GM21737 (cell line): ENCODE results near the gene GAPVD1.

ENCODE experiments used
- ATAC-seq: cut with Tn5 transposase; IDR thresholded peaks from one replicate; pipeline ENCODE4 v1.9.1; 2021; ENCODE audit warnings: mild to moderate bottlenecking, moderate library complexity; ENCODE audit not compliant: unreplicated experiment

The GAPVD1 gene

DNA sequence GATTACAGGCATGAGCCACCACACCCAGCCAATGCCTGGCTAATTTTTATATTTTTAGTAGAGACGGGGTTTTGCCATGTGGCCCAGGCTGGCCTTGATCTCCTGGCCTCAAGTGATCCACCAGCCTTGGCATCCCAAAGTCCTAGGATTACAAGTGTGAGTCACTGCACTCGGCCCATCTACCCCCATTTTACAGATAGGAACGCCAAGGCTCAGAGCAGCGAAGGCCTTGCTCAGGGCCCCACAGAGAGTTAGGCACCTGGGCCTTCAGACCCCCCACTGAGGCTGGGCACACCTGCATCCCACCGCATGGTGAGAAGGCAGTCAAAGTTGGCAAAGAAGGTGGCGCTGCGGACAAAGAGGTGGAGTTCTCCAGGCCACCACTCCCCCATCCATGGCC is 143.1 kb downstream of the GAPVD1 start:
- no peak for ATAC-seq

- no peak for ATAC-seq
These were observed 144.5 kb downstream of the GAPVD1 start for GRCh38 chr9:125405938-125406809.

DNA sequence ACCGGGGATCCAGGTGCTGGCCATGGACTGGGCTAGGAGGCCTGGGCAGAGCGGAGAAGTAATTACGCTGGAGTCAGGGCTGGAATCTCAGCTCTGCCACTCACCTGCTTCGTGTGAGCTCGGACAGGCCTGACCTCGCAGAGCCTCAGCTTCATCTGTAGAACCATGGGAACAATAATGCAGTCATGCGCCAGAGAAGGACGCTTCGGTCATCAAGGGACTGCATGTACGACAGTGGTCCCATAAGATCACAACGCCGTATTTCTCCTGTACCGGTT is 145.1 kb downstream of the GAPVD1 start:
- no peak for ATAC-seq

GRCh38 chr9:125407432-125407973 is 145.9 kb downstream of the GAPVD1 start:
- peak; percentile 14 for ATAC-seq

- ATAC-seq, result peak; percentile 54
These were observed 146.6 kb downstream of the GAPVD1 start for GRCh38 chr9:125407974-125408900.

DNA sequence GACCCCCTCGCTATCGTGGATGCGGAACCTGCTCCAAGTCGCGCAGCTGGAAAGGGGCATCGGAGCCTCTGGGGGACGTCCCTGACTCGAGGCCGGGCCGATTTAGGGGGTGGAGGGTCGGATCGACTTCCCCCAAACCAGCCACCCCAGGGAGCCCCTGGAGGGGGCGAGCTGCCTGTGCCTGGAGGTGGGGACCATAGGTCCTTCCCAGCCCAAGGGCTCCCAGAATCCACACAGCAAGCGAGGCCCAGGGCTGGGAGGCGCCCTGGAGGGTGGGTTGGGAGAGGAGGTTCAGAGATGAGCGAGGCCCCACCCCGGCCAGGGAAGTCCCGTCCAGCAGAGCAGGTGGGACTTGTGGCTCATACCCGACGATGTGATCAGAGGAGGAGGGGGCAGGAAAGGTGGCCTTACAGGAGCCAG is 147.6 kb downstream of the GAPVD1 start:
- ATAC-seq, result no peak

GRCh38 chr9:125409637-125410521 is 148.3 kb downstream of the GAPVD1 start:
- no peak for ATAC-seq

- ATAC-seq, result no peak
These were observed 148.9 kb downstream of the GAPVD1 start for GRCh38 chr9:125410522-125410894.

- no peak for ATAC-seq
These were observed 149.6 kb downstream of the GAPVD1 start for GRCh38 chr9:125411171-125411756.

DNA sequence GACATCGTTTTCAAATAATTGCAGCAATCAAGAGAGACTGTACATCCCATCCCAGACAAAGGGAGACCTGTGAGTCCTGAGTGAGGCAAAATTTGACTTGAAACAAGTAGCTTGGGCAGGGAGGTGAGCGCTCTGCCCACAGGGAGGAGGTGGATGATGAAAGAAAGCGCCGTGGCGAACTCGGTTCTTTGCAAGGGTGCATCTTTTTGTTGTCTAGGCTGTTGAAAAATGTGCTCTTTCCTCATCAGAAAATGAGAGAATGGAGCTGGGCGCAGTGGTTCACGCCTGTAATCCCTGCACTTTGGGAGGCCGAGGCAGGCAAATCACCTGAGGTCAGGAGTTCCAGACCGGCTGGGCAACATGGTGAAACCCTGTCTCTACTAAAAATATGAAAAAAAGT is 150.5 kb downstream of the GAPVD1 start:
- no peak for ATAC-seq

DNA sequence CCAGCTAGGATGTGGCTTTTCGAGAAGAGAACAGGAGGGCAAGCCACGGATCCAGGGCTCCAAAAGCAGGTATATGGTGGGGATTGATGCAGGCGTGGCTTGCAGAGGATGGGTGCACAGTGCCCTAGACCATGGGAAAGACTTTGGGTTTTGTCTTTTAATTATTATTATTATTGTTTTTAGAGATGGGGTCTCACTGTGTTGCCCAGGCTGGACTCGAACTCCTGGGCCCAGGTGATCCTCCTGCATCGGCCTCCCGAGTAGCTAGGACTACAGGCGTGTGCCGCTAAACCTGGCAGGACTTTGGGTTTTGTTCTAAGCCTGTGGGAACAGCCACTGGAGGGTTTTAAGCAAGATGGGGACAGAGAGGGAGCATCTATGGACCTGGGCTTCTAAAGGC is 152.0 kb downstream of the GAPVD1 start:
- no peak for ATAC-seq

DNA sequence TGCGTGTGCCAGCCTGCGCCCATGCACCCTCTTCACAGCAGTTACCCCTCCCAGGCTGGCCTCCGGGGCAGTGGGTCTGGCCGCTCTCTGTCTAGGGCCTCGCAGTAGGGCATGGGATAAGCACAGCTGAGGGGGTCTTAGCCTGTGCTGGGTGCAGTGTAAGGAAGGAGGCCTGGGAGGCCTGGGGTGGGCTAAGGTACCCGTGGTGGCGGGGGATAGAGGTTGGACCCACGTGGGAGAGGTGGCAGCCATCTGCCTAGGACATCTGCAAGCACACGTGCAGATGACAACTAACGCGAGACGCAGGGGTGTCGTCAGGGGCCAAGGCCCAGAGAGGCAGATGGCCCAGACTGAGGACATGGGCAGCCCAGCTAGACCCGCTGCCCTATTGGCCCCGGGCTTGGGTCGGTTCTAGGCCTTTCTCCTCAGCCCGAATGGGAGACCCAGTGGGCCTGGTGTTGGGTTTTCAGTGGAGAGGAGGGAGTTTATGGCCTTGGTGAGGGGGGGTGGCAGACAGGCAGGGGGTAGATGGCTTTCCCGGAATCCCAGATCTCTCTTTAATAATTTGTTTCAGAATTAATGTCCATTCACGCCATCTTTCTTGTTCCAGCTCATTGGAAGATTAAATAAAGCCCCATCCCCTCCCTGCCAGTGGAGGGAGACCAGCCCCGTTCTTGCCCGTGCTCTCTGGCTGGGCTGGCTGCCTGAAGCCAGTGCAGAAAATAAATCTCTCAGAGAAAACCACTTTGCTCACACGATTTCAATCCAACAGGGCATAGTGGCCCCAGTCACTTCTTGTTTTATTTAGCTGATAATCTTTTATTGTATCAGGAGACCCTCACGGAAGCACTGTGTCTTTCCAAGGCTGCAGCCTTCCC is 154.2 kb downstream of the GAPVD1 start:
- ATAC-seq, result no peak

DNA sequence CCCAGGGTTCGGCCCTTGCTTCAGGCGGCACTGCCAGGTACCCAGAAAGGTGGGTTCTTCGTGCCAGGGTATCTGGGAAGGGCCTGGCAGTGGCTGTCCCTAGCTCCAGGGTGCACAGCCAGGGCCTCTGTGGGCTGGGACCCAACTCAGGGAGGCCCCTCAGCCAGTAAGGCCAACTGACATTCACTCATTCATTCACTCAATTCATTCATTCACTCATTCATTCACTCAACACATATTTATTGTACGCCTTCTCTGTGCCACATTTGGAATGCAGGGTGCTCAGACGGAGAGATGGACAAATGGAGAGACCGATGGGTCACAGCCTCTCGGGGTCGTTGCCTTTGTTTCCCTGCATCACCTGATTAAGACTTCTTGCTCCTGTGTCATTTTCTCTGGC is 154.9 kb downstream of the GAPVD1 start:
- no peak for ATAC-seq
